AG04449 (cell line): ENCODE results near the gene SLC47A1.
A peak's percentile ranks its signal among the peaks of the same experiment; 100 is the strongest.

Source experiments
- CTCF ChIA-PET: fragments of 350-600 bp; formaldehyde crosslinking; extraction: SDS; loops from one replicate; lab custom pipeline; 2021; ENCODE audit warnings: antibody characterized with exemption; lab: Yijun Ruan, JAX
- POLR2A ChIA-PET: fragments of 400-600, 350-600 bp; formaldehyde crosslinking; extraction: SDS; loops from one replicate; lab custom pipeline; 2020; ENCODE audit warnings: antibody characterized with exemption, inconsistent platforms; lab: Yijun Ruan, JAX
- DNase-seq: peaks from one replicate; pipeline ENCODE4 v3.0.0-alpha.2; 2010; ENCODE audit warnings: low read depth, low spot score
- H3K4me3 ChIP-seq: 2 replicates; pipeline ENCODE4 v1.5.1; 2011; ENCODE audit warnings: low read depth, mild to moderate bottlenecking, control low read depth, low read length
- CTCF ChIP-seq: IDR thresholded peaks from one replicate; pipeline ENCODE4 v1.5.1; 2011; ENCODE audit warnings: mild to moderate bottlenecking, moderate library complexity, low read length, control low read depth, inconsistent platforms; ENCODE audit not compliant: insufficient read depth; ENCODE audit errors: missing control alignments

SLC47A1 gene

DNA sequence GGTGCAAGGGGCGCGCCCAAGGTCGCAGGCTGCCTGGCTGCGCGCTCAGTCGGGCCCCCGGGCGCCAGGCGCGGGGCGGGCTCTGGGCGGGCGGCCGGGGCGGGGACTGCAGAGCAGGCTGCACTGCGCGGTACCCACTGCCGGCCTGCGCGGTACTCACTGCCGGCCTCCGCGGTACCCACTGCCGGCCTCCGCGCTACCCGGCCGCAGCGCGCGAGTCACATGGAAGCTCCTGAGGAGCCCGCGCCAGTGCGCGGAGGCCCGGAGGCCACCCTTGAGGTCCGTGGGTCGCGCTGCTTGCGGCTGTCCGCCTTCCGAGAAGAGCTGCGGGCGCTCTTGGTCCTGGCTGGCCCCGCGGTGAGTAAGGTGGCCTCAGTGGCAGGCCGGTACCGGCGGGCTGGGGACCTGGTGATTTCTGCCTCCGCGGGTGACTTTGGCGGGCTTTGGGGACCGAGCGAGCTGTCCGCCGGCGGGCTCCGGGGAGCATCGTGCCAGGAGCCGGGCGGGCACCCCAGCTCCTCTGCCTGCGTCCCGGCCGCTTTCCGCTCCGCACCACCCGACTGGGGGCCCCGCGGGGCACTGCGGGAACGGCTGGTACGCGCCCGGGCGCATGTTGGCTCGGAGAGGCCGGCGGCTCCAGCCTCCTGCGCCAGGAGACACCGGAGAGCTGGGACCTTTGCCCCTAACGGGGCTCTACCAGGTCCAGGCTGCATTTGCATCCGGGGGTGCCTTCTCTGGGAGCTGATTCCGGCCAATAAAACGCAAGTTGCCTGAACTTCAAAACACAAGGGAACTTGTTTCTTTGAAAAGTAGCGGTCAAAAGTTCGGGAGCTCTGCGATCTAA lies at the start of gene SLC47A1:
TSS of gene SLC47A1 (plus strand) at position 137 of the 844 bp plus-strand sequence. CDS start at position 223, 86 bp downstream.
- peak within 1 kb of the TSS; percentile 40 for H3K4me3 ChIP-seq
- POLR2A ChIA-PET = no interaction called here
- CTCF ChIA-PET = interaction anchor here (0.8 to 2.1 kb wide), 6 partner anchors 15 to 229 kb away, joined by 3 to 6 read pairs (median 4); partner anchors contain the start of gene B9D1
- no peak for DNase-seq
- no peak for TF ChIP-seq CTCF

DNA sequence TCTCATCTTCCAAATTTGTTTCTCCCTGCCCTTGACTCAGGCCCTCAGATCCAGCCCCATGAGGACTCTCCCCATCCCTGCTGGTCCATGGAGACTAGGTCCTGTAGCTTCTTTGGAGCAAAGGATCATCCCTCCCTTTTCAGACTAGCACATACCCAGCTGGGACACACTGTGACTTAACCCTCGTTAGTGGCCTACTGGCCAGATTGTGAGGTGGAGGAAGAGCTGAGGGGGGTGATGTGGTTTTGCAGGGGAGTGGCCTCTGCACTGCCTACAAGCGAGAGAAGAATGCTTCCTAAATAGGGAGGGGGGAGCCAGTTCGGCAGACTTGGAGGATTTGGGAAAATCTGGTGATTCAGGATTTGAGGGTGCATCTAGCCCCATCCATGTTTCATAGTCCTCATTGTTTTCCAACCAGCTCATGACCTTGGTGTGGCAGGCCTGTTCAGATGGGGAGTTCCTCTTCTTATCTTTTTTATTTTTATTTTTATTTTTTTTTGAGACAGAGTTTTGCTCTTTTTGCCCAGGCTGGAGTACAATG lies 47.8 kb upstream of the SLC47A1 start:
- CTCF ChIA-PET = interaction anchor here (0.9 to 1.2 kb wide), 2 partner anchors 123 to 259 kb away, joined by 4 to 7 read pairs; partner anchors contain the start of gene B9D1
- DNase-seq = no peak
- TF ChIP-seq CTCF = no peak
- no peak overlapping the region for H3K4me3 ChIP-seq
- POLR2A ChIA-PET = no interaction called here

DNA sequence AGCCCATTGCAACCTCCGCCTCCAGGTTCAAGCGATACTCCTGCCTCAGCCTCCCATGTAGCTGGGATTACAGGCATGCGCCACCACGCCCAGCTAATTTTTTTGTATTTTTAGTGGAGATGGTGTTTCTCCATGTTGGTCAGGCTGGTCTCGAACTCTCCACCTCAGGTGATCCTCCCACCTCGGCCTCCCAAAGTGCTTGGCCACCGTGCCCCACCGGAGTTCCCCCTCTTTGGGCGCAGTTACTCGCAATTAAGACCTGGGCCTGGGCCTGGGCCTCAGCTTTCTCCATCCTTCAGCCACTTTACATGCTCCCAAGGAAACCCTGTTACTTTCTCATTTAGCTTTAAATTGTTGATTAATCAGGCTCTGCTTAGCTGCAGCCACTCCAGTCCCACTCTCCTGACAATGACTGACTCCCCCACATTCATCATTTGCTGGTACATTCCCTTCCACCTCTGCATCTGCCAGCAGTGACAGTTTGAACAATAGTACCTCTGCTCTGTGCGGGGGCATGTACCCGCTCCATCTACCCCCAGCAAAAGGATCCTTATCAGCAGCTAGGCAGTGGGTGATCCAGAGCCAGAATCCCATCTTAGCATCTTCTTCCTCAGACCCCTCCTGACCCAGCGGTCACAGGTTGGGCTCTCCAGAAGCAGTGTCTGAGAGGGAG lies 47.2 kb upstream of the SLC47A1 start:
- DNase-seq = no peak
- H3K4me3 ChIP-seq = no peak overlapping the region
- TF ChIP-seq CTCF = no peak
- ChIA-PET CTCF (interaction anchor here (0.9 to 1.4 kb wide), 4 partner anchors 39 to 258 kb away, joined by 3 to 7 read pairs (median 4); partner anchors contain the start of gene B9D1), POLR2A (no interaction called here)

GRCh38 chr17:19487024-19487600 lies 46.5 kb upstream of the SLC47A1 start:
- TF ChIP-seq CTCF = no peak
- CTCF ChIA-PET = interaction anchor here (1.2 to 1.4 kb wide), 2 partner anchors 40 to 124 kb away, joined by 3 read pairs; partner anchors contain the start of gene B9D1

GRCh38 chr17:19492141-19492540 lies 41.5 kb upstream of the SLC47A1 start:
- TF ChIP-seq CTCF = no peak
- CTCF ChIA-PET = interaction anchor here (1.9 to 2.1 kb wide), 2 partner anchors 21 to 129 kb away, joined by 4 to 10 read pairs; partner anchors contain the start of gene B9D1
- POLR2A ChIA-PET = no interaction called here
- H3K4me3 ChIP-seq = no peak overlapping the region
- DNase-seq = no peak

More at GRCh38 chr17:19487024-19487600, 46.5 kb upstream of the SLC47A1 start:
- H3K4me3 ChIP-seq = no peak overlapping the region
- POLR2A ChIA-PET = no interaction called here
- DNase-seq = no peak
